ENCODE results near the gene CRHBP. TPM values are rescaled to one million over a fixed set of nuclear protein-coding genes. Genes with fewer than 3 reads are reported as not detected.
A peak's percentile ranks its signal among the peaks of the same experiment; 100 is the strongest.

CRHBP gene
- total RNA-seq, 1 experiment from 2014 or later = not detected

DNA sequence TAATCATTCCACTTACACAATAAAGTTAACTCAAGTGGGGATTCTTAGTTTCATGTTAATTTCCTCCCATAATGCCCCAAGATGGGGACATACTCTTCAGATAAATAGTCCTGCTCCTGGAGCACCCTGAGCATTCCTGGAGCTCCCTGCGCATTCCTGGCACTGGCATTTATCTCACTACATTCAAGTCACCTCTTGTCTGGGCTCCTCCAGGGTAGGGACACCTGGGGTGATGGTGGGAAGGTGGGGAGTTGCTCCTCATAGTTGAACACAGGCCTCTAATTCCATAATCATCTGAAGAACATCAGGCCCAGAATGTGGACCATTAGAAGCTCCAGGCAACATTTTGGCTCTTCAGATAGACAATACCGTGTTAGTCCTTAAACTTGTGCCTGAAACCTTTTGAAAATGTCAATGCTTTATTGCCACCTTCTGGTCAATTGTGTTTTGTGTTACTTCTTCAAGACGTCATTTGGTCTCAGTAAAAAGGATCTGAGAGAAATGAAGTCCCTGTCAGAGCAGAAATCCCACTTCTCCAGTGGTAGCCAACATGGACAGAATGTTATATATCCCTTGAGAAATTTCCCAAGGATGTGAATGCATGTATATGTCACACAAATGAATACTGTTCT lies 63.2 kb downstream of the CRHBP start:
- DNase-seq (ENCODE audit: low read depth) = peak; percentile 61

- DNase-seq (ENCODE audit: low read depth) = no peak
Observed at GRCh38 chr5:77016962-77017361, 64.1 kb downstream of the CRHBP start.

- DNase-seq (ENCODE audit: low read depth) = no peak
Observed at GRCh38 chr5:77017668-77018067, 64.8 kb downstream of the CRHBP start.

Other genes starting within 250 kb of the CRHBP start
- gene F2R, start 236.9 kb upstream of the CRHBP start, total RNA-seq (2014; rRNA removed) = 22.4 and 22.5 TPM in 2 replicates
- gene F2RL1, start 134.0 kb upstream of the CRHBP start, total RNA-seq (2014; rRNA removed) = 0.06 and 0.19 TPM in 2 replicates
- not detected in 2 replicates for gene S100Z, start 103.0 kb upstream of the CRHBP start, total RNA-seq (2014; rRNA removed)
- gene AGGF1, start 77.4 kb downstream of the CRHBP start, total RNA-seq (2014; rRNA removed) = 25.8 and 33.1 TPM in 2 replicates
- 0.19 and 0.98 TPM in 2 replicates for gene ZBED3, start 134.2 kb downstream of the CRHBP start, total RNA-seq (2014; rRNA removed)